WTC11 (cell line): ENCODE measurements around the gene LRRFIP1. TPM values are rescaled to one million over a fixed set of nuclear protein-coding genes. Genes with fewer than 3 reads are reported as not detected.

ENCODE experiments used
- ATAC-seq: fragments of 200-7000 bp; cut with Tn5 transposase; 2 replicates; pipeline ENCODE4 v1.10.0; 2021; ENCODE audit warnings: mild to moderate bottlenecking, moderate library complexity
- CTCF ChIA-PET: fragments of 300-600 bp; sonication (Branson Sonifier 250); formaldehyde crosslinking; loops from one replicate; lab custom pipeline; 2021; ENCODE audit warnings: antibody characterized with exemption; lab: Charles Lee
- POLR2A ChIA-PET: fragments of 350-600 bp; sonication (Branson Sonifier 250); formaldehyde crosslinking; loops from one replicate; lab custom pipeline; 2021; ENCODE audit warnings: antibody characterized with exemption; lab: Charles Lee
- DNase-seq: peaks from one replicate; pipeline ENCODE4 v3.0.0; 2021; ENCODE audit warnings: low spot score
- H3K27ac Mint-ChIP-seq: 2 replicates; pipeline ENCODE4 v1.8.0; 2021; ENCODE audit warnings: mixed read lengths
- H3K27me3 Mint-ChIP-seq: 2 replicates; pipeline ENCODE4 v1.8.0; 2021; ENCODE audit warnings: low read depth, mild to moderate bottlenecking, moderate library complexity, mixed read lengths
- H3K36me3 Mint-ChIP-seq: 2 replicates; pipeline ENCODE4 v1.8.0; 2021; ENCODE audit warnings: mixed read lengths
- H3K4me1 Mint-ChIP-seq: 2 replicates; pipeline ENCODE4 v1.8.0; 2022; ENCODE audit warnings: mixed read lengths
- H3K4me3 Mint-ChIP-seq: 2 replicates; pipeline ENCODE4 v1.8.0; 2021; ENCODE audit warnings: mild to moderate bottlenecking, moderate library complexity, mixed read lengths
- H3K9me3 Mint-ChIP-seq: 2 replicates; pipeline ENCODE4 v1.8.0; 2021; ENCODE audit warnings: mixed read lengths
- E2F4 ChIP-seq: sonication (generic); formaldehyde crosslinking; IDR thresholded peaks from 2 replicates; pipeline ENCODE4 v1.8.1; 2022; ENCODE audit warnings: low read depth, mild to moderate bottlenecking, moderate library complexity, missing genetic modification reagents, borderline replicate concordance
- ELF4 ChIP-seq: sonication (generic); formaldehyde crosslinking; IDR thresholded peaks from 2 replicates; pipeline ENCODE4 v1.8.1; 2022; ENCODE audit warnings: low read depth, mild to moderate bottlenecking, moderate library complexity, missing genetic modification reagents
- FOXP1 ChIP-seq: sonication (generic); formaldehyde crosslinking; IDR thresholded peaks from 2 replicates; pipeline ENCODE4 v1.8.0; 2022; ENCODE audit warnings: missing genetic modification reagents, mild to moderate bottlenecking, moderate library complexity, borderline replicate concordance
- HMGXB4 ChIP-seq: sonication (generic); formaldehyde crosslinking; IDR thresholded peaks from 2 replicates; pipeline ENCODE4 v1.8.1; 2023; ENCODE audit warnings: mild to moderate bottlenecking, moderate library complexity, missing genetic modification reagents
- JUN ChIP-seq: sonication (generic); formaldehyde crosslinking; IDR thresholded peaks from 2 replicates; pipeline ENCODE4 v1.8.0; 2023; ENCODE audit warnings: mild to moderate bottlenecking, missing genetic modification reagents
- MYBL2 ChIP-seq: sonication (generic); formaldehyde crosslinking; IDR thresholded peaks from 2 replicates; pipeline ENCODE4 v1.8.1; 2023; ENCODE audit warnings: mild to moderate bottlenecking, moderate library complexity, missing genetic modification reagents
- NFATC4 ChIP-seq: fragments of 250-450 bp; sonication (Bioruptor Pico); IDR thresholded peaks from 2 replicates; pipeline ENCODE4 v1.9.0; 2021; ENCODE audit warnings: mild to moderate bottlenecking
- NFE2L1 ChIP-seq: sonication (generic); formaldehyde crosslinking; IDR thresholded peaks from 2 replicates; pipeline ENCODE4 v1.8.1; 2023; ENCODE audit warnings: missing genetic modification reagents
- NFYB ChIP-seq: sonication (generic); formaldehyde crosslinking; conservative IDR thresholded peaks from 2 replicates; pipeline ENCODE4 v1.8.0; 2022; ENCODE audit warnings: low read depth, missing genetic modification reagents
- PREB ChIP-seq: sonication (generic); formaldehyde crosslinking; IDR thresholded peaks from 2 replicates; pipeline ENCODE4 v1.8.1; 2022; ENCODE audit warnings: mild to moderate bottlenecking, missing genetic modification reagents, moderate library complexity, borderline replicate concordance
- ZNF121 ChIP-seq: sonication (generic); formaldehyde crosslinking; IDR thresholded peaks from 2 replicates; pipeline ENCODE4 v1.8.0; 2023; ENCODE audit warnings: missing genetic modification reagents
- ZNF232 ChIP-seq: sonication (generic); formaldehyde crosslinking; IDR thresholded peaks from 2 replicates; pipeline ENCODE4 v1.8.0; 2022; ENCODE audit warnings: mild to moderate bottlenecking, missing genetic modification reagents
- ZNF263 ChIP-seq: sonication (generic); formaldehyde crosslinking; IDR thresholded peaks from 2 replicates; pipeline ENCODE4 v1.8.1; 2022; ENCODE audit warnings: low read depth, mild to moderate bottlenecking, moderate library complexity, missing genetic modification reagents
- ZSCAN18 ChIP-seq: fragments of 250-450 bp; sonication (Bioruptor Pico); IDR thresholded peaks from 2 replicates; pipeline ENCODE4 v2.1.2; 2022; ENCODE audit warnings: mild to moderate bottlenecking, moderate library complexity
- total RNA-seq: library from RNA; stranded (reverse); gene quantifications from 3 replicates; pipeline ENCODE4 v1.2.3, GENCODE V29; 2021
- TF ChIP-seq, protein P1 (sequence below): sonication (generic); formaldehyde crosslinking; IDR thresholded peaks from 2 replicates; pipeline ENCODE4 v1.8.1; 2023; ENCODE audit warnings: mild to moderate bottlenecking, missing genetic modification reagents
- TF ChIP-seq, protein P2 (sequence below): sonication (generic); formaldehyde crosslinking; IDR thresholded peaks from 2 replicates; pipeline ENCODE4 v1.8.0; 2022; ENCODE audit warnings: mild to moderate bottlenecking, missing genetic modification reagents
- TF ChIP-seq, protein P3 (sequence below): sonication (generic); formaldehyde crosslinking; IDR thresholded peaks from 2 replicates; pipeline ENCODE4 v1.8.1; 2022; ENCODE audit warnings: missing genetic modification reagents, borderline replicate concordance
- TF ChIP-seq, protein P4 (sequence below): fragments of 250-450 bp; sonication (Bioruptor Pico); conservative IDR thresholded peaks from 2 replicates; pipeline ENCODE4 v1.9.0; 2021; ENCODE audit warnings: mild to moderate bottlenecking
- TF ChIP-seq, protein P5 (sequence below): sonication (generic); formaldehyde crosslinking; IDR thresholded peaks from 2 replicates; pipeline ENCODE4 v1.8.0; 2023; ENCODE audit warnings: missing genetic modification reagents, mild to moderate bottlenecking, borderline replicate concordance
- TF ChIP-seq, protein P6 (sequence below): sonication (generic); formaldehyde crosslinking; IDR thresholded peaks from 2 replicates; pipeline ENCODE4 v1.8.1; 2022; ENCODE audit warnings: low read depth, missing genetic modification reagents, borderline replicate concordance

Gene LRRFIP1
- total RNA-seq, 1 experiment from 2014 or later: 88.4 TPM

- DNase-seq: no peak
- CTCF ChIA-PET: interaction anchor here (1.0 to 1.2 kb wide), 2 partner anchors 127 to 223 kb away, joined by 3 to 4 read pairs; no protein-coding TSS in a partner anchor
- Mint-ChIP-seq H3K27ac (peak overlapping the region; percentile 75), H3K27me3 (no peaks in the 10 kb centered on the region), H3K4me1 (peaks cover 98% of the 10 kb centered on the region), H3K4me3 (no peak overlapping the region), H3K36me3 (no peaks in the 10 kb centered on the region), H3K9me3 (no peaks in the 10 kb centered on the region)
- TF ChIP-seq, protein P1, sequence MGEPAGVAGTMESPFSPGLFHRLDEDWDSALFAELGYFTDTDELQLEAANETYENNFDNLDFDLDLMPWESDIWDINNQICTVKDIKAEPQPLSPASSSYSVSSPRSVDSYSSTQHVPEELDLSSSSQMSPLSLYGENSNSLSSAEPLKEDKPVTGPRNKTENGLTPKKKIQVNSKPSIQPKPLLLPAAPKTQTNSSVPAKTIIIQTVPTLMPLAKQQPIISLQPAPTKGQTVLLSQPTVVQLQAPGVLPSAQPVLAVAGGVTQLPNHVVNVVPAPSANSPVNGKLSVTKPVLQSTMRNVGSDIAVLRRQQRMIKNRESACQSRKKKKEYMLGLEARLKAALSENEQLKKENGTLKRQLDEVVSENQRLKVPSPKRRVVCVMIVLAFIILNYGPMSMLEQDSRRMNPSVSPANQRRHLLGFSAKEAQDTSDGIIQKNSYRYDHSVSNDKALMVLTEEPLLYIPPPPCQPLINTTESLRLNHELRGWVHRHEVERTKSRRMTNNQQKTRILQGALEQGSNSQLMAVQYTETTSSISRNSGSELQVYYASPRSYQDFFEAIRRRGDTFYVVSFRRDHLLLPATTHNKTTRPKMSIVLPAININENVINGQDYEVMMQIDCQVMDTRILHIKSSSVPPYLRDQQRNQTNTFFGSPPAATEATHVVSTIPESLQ (CRISPR knock-in tag): no peak
- TF ChIP-seq, protein P2, sequence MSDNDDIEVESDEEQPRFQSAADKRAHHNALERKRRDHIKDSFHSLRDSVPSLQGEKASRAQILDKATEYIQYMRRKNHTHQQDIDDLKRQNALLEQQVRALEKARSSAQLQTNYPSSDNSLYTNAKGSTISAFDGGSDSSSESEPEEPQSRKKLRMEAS (CRISPR knock-in tag): no peak
- TF ChIP-seq ZNF121 (no peak), PREB (CRISPR knock-in tag) (no peak), E2F4 (CRISPR knock-in tag) (no peak), ZSCAN18 (CRISPR knock-in tag) (no peak), NFATC4 (CRISPR knock-in tag) (no peak), JUN (no peak), ZNF232 (CRISPR knock-in tag) (no peak), MYBL2 (CRISPR knock-in tag) (no peak), ELF4 (CRISPR knock-in tag) (no peak), NFE2L1 (no peak), NFYB (CRISPR knock-in tag) (no peak), HMGXB4 (no peak), FOXP1 (no peak), ZNF263 (CRISPR knock-in tag) (no peak)
- TF ChIP-seq, protein P3, sequence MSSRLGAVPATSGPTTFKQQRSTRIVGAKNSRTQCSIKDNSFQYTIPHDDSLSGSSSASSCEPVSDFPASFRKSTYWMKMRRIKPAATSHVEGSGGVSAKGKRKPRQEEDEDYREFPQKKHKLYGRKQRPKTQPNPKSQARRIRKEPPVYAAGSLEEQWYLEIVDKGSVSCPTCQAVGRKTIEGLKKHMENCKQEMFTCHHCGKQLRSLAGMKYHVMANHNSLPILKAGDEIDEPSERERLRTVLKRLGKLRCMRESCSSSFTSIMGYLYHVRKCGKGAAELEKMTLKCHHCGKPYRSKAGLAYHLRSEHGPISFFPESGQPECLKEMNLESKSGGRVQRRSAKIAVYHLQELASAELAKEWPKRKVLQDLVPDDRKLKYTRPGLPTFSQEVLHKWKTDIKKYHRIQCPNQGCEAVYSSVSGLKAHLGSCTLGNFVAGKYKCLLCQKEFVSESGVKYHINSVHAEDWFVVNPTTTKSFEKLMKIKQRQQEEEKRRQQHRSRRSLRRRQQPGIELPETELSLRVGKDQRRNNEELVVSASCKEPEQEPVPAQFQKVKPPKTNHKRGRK (CRISPR knock-in tag): no peak
- TF ChIP-seq, protein P4, sequence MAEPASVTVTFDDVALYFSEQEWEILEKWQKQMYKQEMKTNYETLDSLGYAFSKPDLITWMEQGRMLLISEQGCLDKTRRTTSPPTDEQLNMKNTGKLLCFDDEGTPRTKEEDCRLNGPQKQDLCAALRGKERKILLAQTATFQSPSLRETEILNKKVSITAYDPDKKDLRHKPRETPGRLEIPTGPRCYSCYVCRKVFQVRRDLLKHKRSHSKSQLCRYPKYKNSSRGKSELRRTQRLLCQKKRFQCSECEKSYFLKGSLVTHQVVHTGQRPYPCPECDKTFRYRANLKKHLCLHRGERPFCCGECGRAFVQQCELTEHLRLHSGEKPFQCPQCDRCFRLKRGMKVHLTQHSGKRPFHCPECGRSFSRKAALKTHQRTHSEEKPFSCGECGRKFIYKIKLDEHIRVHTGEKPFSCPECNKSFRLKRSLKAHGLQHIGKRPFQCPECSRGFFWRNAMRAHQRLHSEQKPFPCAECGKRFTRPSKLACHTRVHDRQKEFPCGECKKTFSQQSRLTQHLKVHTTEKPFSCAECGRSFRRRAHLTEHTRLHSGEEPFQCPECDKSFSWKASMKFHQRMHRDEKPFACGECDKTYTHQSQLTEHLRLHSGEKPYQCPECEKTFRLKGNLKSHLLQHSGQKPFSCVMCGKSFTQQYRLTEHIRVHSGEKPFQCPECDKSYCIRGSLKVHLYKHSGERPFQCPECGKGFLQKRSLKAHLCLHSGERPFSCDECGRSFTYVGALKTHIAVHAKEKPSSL (CRISPR knock-in tag): no peak
- TF ChIP-seq, protein P5, sequence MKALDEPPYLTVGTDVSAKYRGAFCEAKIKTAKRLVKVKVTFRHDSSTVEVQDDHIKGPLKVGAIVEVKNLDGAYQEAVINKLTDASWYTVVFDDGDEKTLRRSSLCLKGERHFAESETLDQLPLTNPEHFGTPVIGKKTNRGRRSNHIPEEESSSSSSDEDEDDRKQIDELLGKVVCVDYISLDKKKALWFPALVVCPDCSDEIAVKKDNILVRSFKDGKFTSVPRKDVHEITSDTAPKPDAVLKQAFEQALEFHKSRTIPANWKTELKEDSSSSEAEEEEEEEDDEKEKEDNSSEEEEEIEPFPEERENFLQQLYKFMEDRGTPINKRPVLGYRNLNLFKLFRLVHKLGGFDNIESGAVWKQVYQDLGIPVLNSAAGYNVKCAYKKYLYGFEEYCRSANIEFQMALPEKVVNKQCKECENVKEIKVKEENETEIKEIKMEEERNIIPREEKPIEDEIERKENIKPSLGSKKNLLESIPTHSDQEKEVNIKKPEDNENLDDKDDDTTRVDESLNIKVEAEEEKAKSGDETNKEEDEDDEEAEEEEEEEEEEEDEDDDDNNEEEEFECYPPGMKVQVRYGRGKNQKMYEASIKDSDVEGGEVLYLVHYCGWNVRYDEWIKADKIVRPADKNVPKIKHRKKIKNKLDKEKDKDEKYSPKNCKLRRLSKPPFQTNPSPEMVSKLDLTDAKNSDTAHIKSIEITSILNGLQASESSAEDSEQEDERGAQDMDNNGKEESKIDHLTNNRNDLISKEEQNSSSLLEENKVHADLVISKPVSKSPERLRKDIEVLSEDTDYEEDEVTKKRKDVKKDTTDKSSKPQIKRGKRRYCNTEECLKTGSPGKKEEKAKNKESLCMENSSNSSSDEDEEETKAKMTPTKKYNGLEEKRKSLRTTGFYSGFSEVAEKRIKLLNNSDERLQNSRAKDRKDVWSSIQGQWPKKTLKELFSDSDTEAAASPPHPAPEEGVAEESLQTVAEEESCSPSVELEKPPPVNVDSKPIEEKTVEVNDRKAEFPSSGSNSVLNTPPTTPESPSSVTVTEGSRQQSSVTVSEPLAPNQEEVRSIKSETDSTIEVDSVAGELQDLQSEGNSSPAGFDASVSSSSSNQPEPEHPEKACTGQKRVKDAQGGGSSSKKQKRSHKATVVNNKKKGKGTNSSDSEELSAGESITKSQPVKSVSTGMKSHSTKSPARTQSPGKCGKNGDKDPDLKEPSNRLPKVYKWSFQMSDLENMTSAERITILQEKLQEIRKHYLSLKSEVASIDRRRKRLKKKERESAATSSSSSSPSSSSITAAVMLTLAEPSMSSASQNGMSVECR (CRISPR knock-in tag): no peak
- TF ChIP-seq, protein P6, sequence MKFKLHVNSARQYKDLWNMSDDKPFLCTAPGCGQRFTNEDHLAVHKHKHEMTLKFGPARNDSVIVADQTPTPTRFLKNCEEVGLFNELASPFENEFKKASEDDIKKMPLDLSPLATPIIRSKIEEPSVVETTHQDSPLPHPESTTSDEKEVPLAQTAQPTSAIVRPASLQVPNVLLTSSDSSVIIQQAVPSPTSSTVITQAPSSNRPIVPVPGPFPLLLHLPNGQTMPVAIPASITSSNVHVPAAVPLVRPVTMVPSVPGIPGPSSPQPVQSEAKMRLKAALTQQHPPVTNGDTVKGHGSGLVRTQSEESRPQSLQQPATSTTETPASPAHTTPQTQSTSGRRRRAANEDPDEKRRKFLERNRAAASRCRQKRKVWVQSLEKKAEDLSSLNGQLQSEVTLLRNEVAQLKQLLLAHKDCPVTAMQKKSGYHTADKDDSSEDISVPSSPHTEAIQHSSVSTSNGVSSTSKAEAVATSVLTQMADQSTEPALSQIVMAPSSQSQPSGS (CRISPR knock-in tag): no peak
- POLR2A ChIA-PET: no interaction called here
- ATAC-seq: no peak
Measured at GRCh38 chr2:237698358-237698694, 70.9 kb downstream of the LRRFIP1 start.
